T-helper 17 cell (primary cell): ENCODE measurements around the gene TBC1D22A. TPM values are rescaled to one million over a fixed set of nuclear protein-coding genes. Genes with fewer than 3 reads are reported as not detected.

ENCODE experiments used
- ATAC-seq: fragments of 150-1000 bp; cut with Tn5 transposase; 2 replicates; pipeline ENCODE4 v1.10.0; 2021; ENCODE audit warnings: mild to moderate bottlenecking, moderate library complexity
- DNase-seq, 3 donors: peaks; one replicate each; pipeline versions ENCODE4 v3.0.0 to v3.0.0-alpha.2; 2020 to 2021
- H3K9me3 ChIP-seq: one replicate; pipeline ENCODE4 v1.7.0; 2013; ENCODE audit warnings: low read length, mild to moderate bottlenecking; ENCODE audit not compliant: control insufficient read depth, poor library complexity, severe bottlenecking
- H3K27ac Mint-ChIP-seq: one replicate; pipeline ENCODE4 v1.8.0; 2022; ENCODE audit warnings: mild to moderate bottlenecking, moderate library complexity, mixed read lengths
- H3K27me3 Mint-ChIP-seq: one replicate; pipeline ENCODE4 v1.8.0; 2022; ENCODE audit warnings: mixed read lengths
- H3K36me3 Mint-ChIP-seq: one replicate; pipeline ENCODE4 v1.8.0; 2022; ENCODE audit warnings: low read depth, mixed read lengths
- H3K4me1 Mint-ChIP-seq: one replicate; pipeline ENCODE4 v1.8.0; 2022; ENCODE audit warnings: mild to moderate bottlenecking, mixed read lengths
- H3K4me3 Mint-ChIP-seq: one replicate; pipeline ENCODE4 v1.8.0; 2022; ENCODE audit warnings: mild to moderate bottlenecking, moderate library complexity, mixed read lengths
- total RNA-seq, 4 donors: library from RNA in 2 of 4; stranded (reverse) in 2 of 4; gene quantifications; one replicate each; pipeline ENCODE4 v1.2.3 and lab custom pipeline; 2022 to 2026

The TBC1D22A gene
- total RNA-seq, 2 donors from 2014 or later: 42.1 to 43.8 TPM

GRCh38 chr22:46740910-46741780 is 21.3 kb upstream of the TBC1D22A start:
- H3K36me3 Mint-ChIP-seq: peaks cover 2% of the 10 kb centered on the region
- H3K9me3 ChIP-seq: no peaks in the 10 kb centered on the region
- no peak for ATAC-seq

GRCh38 chr22:46741974-46742519 is 20.4 kb upstream of the TBC1D22A start:
- Mint-ChIP-seq H3K4me1 (peaks cover 17% of the 10 kb centered on the region), H3K27ac (peak overlapping the region; percentile 95), H3K36me3 (peaks cover 2% of the 10 kb centered on the region), H3K4me3 (no peak overlapping the region), H3K27me3 (no peaks in the 10 kb centered on the region)
- no peaks in the 10 kb centered on the region for H3K9me3 ChIP-seq
- ATAC-seq: no peak
- no peak for DNase-seq

More at GRCh38 chr22:46740910-46741780, 21.3 kb upstream of the TBC1D22A start:
- no peaks in the 10 kb centered on the region for H3K27me3 Mint-ChIP-seq
- peaks cover 21% of the 10 kb centered on the region for H3K4me1 Mint-ChIP-seq
- DNase-seq: no peak
- peak overlapping the region; percentile 95 for H3K27ac Mint-ChIP-seq
- H3K4me3 Mint-ChIP-seq: peak overlapping the region; percentile 41

GRCh38 chr22:46742576-46743221 is 19.8 kb upstream of the TBC1D22A start:
- Mint-ChIP-seq H3K27me3 (no peaks in the 10 kb centered on the region), H3K36me3 (no peaks in the 10 kb centered on the region), H3K4me1 (peaks cover 14% of the 10 kb centered on the region), H3K27ac (peak overlapping the region; percentile 95), H3K4me3 (no peak overlapping the region)
- no peak for ATAC-seq
- no peak for DNase-seq
- no peaks in the 10 kb centered on the region for H3K9me3 ChIP-seq

DNA sequence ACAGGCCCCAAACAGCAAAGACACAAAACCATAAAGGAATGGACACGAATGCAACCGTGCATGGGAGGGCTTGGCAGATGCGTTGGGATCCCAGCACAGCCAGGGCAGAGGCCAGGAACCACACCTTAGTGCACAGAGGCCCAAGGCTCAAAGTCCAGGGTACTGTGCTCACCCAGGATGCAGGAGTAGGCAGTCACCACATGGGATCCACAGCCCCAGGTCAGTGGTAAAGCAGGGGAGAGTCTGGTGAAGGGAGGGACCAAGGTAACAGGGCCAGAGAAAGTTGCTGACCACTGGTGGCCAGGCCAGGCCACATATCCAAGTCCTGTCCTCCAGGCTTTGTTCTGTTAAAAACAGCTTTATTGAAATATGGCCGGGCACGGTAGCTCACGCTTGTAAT is 17.9 kb upstream of the TBC1D22A start:
- peaks cover 14% of the 10 kb centered on the region for H3K4me1 Mint-ChIP-seq
- no peaks in the 10 kb centered on the region for H3K36me3 Mint-ChIP-seq
- DNase-seq (no peak), ATAC-seq (no peak)
- H3K4me3 Mint-ChIP-seq: no peak overlapping the region
- H3K27me3 Mint-ChIP-seq: no peaks in the 10 kb centered on the region
- no peaks in the 10 kb centered on the region for H3K9me3 ChIP-seq
- no peak overlapping the region for H3K27ac Mint-ChIP-seq

- Mint-ChIP-seq H3K4me3 (no peak overlapping the region), H3K27ac (peak overlapping the region; percentile 27), H3K4me1 (peaks cover 27% of the 10 kb centered on the region)
These were observed 16.3 kb upstream of the TBC1D22A start for GRCh38 chr22:46746192-46746591.

DNA sequence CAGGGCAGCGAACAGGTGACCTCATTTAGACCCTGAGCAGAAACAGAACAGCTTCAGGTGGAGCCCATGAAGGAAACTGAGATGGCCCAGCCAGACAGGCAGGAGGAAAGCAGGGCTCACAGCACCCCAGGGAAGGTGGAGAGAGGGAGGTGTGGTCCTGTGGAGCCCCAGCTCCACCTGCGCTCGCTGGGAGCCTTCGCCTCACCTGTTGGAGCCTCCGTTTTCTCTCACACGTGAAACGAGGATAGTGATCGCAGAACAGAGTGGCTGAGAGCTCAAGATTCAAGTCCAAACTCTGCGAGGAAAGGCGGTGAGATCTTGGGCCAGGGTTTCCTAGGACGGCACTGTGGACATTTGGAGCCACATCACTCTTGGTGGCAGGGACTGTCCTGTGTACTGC is 15.8 kb upstream of the TBC1D22A start:
- Mint-ChIP-seq H3K27ac (peak overlapping the region; percentile 27), H3K36me3 (no peaks in the 10 kb centered on the region), H3K4me3 (no peak overlapping the region), H3K4me1 (peaks cover 27% of the 10 kb centered on the region), H3K27me3 (no peaks in the 10 kb centered on the region)
- no peaks in the 10 kb centered on the region for H3K9me3 ChIP-seq
- DNase-seq: no peak
- ATAC-seq: no peak

More at GRCh38 chr22:46746192-46746591, 16.3 kb upstream of the TBC1D22A start:
- H3K27me3 Mint-ChIP-seq: no peaks in the 10 kb centered on the region
- no peak for ATAC-seq
- DNase-seq: no peak
- no peaks in the 10 kb centered on the region for H3K36me3 Mint-ChIP-seq
- H3K9me3 ChIP-seq: no peaks in the 10 kb centered on the region

- Mint-ChIP-seq H3K27ac (no peak overlapping the region), H3K4me3 (no peak overlapping the region), H3K36me3 (no peaks in the 10 kb centered on the region), H3K27me3 (no peaks in the 10 kb centered on the region), H3K4me1 (peaks cover 27% of the 10 kb centered on the region)
- ATAC-seq (no peak), DNase-seq (no peak)
- H3K9me3 ChIP-seq: no peaks in the 10 kb centered on the region
These were observed 14.8 kb upstream of the TBC1D22A start for GRCh38 chr22:46747646-46748045.

DNA sequence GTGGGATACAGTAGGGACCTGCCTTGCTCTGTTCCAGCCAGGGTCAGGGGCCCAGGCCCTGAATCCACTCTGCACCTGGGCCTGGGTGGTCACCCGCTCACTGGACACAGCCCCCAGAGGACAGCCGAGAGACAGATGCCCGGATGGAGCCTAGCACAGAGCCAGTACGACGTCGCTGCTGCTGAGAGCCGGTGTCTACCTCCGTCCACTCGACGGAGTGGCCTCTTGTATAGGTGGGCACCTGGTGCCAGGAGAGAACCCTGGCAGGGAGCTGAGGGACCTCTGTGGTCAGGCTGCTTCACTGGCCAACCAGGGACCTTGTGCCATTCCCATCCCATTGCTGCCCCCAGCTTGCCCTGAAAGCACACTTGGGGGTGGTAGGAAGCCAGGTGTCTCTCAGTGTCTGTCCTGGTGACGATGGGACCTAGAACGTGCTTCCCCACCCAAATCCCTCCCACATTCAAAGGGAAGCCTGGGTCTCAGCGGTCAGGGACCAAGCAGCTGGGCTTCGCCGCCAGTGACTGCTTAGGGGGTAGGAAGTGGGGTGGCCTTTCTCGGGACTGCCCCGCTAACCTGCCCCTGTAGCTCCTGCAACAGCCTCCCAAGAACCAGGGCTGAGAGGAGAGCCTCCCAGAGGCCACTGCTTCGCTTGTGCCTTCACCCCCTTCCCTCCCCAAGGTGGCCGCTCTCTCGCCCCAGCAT is 14.1 kb upstream of the TBC1D22A start:
- no peaks in the 10 kb centered on the region for H3K27me3 Mint-ChIP-seq
- no peaks in the 10 kb centered on the region for H3K36me3 Mint-ChIP-seq
- H3K9me3 ChIP-seq: no peaks in the 10 kb centered on the region
- ATAC-seq: no peak
- no peak overlapping the region for H3K4me3 Mint-ChIP-seq
- peaks cover 23% of the 10 kb centered on the region for H3K4me1 Mint-ChIP-seq
- H3K27ac Mint-ChIP-seq: peak overlapping the region; percentile 96
- no peak for DNase-seq

GRCh38 chr22:46748908-46749675 is 13.4 kb upstream of the TBC1D22A start:
- Mint-ChIP-seq H3K4me3 (peak overlapping the region; percentile 85), H3K27me3 (no peaks in the 10 kb centered on the region), H3K36me3 (no peaks in the 10 kb centered on the region)

DNA sequence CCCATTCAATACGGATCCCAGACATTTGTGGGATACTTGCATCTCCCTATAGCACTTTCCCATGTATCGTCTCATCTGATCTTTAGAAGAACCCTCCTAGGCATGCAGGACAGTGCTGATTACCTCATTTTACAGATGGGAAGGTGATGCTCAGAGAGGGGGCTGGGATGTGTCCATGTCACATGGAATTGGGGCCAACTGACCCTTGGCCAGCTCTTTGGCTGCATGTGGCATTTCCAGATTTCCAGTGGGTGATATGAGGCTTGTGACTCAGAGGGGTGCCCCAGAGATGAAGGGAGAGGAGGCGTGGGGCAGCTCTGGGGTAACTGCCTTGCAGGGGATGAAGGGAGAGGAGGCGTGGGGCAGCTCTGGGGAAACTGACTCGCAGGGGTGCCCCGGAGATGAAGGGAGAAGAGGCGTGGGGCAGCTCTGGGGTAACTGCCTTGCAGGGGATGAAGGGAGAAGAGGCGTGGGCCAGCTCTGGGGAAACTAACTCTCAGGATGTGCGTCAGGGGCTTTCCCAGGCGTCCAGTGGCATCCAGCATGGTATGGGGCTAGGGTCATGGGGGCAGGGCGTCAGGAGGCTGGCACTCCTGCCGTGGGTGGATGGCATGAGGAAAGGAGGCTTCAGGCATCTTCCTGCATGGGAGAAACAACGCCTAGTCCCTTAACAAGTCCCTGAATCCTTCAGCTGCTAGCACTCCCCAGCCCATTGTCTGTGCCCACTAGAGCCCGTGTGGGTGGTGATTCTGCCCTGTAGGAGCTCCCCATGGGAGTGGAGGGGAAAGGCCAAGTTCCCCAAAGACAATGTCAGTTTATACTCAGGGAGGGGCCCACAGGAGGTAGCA is 12.5 kb upstream of the TBC1D22A start:
- H3K4me3 Mint-ChIP-seq: peak overlapping the region; percentile 85
- no peaks in the 10 kb centered on the region for H3K27me3 Mint-ChIP-seq
- peak overlapping the region; percentile 96 for H3K27ac Mint-ChIP-seq
- no peaks in the 10 kb centered on the region for H3K36me3 Mint-ChIP-seq
- ATAC-seq (peak; percentile 69), DNase-seq (peak in 1 of 3 donors; percentile 31)
- H3K4me1 Mint-ChIP-seq: peaks cover 28% of the 10 kb centered on the region
- no peaks in the 10 kb centered on the region for H3K9me3 ChIP-seq

More at GRCh38 chr22:46748908-46749675, 13.4 kb upstream of the TBC1D22A start:
- peaks cover 25% of the 10 kb centered on the region for H3K4me1 Mint-ChIP-seq
- ATAC-seq: peak; percentile 83
- peak in 1 of 3 donors; percentile 64 for DNase-seq
- no peaks in the 10 kb centered on the region for H3K9me3 ChIP-seq
- H3K27ac Mint-ChIP-seq: peak overlapping the region; percentile 96

- Mint-ChIP-seq H3K27me3 (no peaks in the 10 kb centered on the region), H3K36me3 (no peaks in the 10 kb centered on the region), H3K27ac (peak overlapping the region; percentile 96), H3K4me1 (peaks cover 28% of the 10 kb centered on the region), H3K4me3 (no peak overlapping the region)
- H3K9me3 ChIP-seq: no peaks in the 10 kb centered on the region
- no peak for ATAC-seq
- no peak for DNase-seq
These were observed 12.0 kb upstream of the TBC1D22A start for GRCh38 chr22:46750530-46750800.

DNA sequence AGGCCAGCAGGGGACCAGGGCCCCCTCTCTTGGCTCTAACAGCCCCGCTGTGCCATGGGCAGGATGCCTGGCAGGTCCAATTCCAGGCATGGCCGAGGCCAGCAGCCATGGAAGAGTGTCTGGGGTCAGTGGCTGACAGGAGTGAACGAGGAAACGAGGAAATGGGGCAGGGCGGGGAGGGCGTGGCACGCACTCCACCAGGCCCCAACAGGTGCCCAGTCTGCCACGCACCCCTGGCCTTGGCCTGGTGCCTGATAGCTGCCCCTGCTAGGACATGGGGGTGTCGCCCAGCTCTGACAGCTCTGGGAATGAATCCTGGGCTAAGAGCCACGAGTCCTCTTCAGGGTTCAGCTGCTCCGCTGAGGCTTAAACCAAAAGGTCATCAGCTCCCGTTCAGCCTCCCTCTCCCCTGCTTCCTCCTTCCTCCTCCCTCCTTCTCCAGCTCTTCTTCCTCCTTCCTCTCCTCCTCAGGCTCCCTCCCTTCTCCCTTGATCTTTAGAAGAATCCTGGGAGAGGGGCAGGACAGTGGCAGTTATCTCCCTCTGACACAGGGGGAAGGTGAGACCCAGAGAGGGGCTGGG is 11.5 kb upstream of the TBC1D22A start:
- H3K27me3 Mint-ChIP-seq: no peaks in the 10 kb centered on the region
- ATAC-seq (no peak), DNase-seq (no peak)
- H3K4me1 Mint-ChIP-seq: peaks cover 28% of the 10 kb centered on the region
- peak overlapping the region; percentile 96 for H3K27ac Mint-ChIP-seq
- no peaks in the 10 kb centered on the region for H3K9me3 ChIP-seq
- no peak overlapping the region for H3K4me3 Mint-ChIP-seq
- no peaks in the 10 kb centered on the region for H3K36me3 Mint-ChIP-seq
